Measurements from ENCODE around the gene CLPX. TPM values are rescaled to one million over a fixed set of nuclear protein-coding genes. Genes with fewer than 3 reads are reported as not detected.
"Not testable (repeated sequence)": the region's sequence is repeated elsewhere in the genome, so short reads cannot be mapped to it uniquely, and the experiment has no call there.

Gene CLPX
- total and polyA plus RNA-seq, 8 donors: 41.0 to 80.5 (median 64.2) TPM

DNA sequence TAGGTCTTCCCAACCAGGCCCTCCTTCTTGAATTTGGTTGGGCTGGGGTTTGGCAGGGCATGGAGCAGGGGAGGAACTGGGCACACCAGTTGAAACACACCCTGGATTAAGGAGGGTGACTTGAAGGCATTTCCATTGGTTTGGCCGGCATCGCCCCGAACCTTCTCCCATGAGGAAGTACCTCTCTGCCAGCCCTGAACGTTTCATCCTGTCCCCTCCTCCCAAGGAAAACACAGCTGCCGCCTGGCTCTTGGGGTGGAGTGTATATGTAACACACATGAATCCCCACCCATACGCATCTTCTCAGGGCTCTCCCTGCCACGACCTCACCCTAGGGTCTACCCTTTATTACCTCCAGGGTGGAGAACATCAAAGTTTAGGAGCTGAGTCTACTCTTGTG, 84.7 kb downstream of the CLPX start:
- Histone ChIP-seq H3K27ac (no peak overlapping the region), H3K36me3 (peaks cover 3 to 73% of the 10 kb centered on the region in 2 donors), H3K27me3 (no peaks in the 10 kb centered on the region), H3K9me3 (no peaks in the 10 kb centered on the region), H3K4me3 (no peak overlapping the region), H3K4me1 (no peaks in the 10 kb centered on the region)
- ATAC-seq (no peak), DNase-seq (no peak)
- TF ChIP-seq, protein P1, sequence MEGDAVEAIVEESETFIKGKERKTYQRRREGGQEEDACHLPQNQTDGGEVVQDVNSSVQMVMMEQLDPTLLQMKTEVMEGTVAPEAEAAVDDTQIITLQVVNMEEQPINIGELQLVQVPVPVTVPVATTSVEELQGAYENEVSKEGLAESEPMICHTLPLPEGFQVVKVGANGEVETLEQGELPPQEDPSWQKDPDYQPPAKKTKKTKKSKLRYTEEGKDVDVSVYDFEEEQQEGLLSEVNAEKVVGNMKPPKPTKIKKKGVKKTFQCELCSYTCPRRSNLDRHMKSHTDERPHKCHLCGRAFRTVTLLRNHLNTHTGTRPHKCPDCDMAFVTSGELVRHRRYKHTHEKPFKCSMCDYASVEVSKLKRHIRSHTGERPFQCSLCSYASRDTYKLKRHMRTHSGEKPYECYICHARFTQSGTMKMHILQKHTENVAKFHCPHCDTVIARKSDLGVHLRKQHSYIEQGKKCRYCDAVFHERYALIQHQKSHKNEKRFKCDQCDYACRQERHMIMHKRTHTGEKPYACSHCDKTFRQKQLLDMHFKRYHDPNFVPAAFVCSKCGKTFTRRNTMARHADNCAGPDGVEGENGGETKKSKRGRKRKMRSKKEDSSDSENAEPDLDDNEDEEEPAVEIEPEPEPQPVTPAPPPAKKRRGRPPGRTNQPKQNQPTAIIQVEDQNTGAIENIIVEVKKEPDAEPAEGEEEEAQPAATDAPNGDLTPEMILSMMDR (IDR thresholded peaks at IDR 0.05): no peak
- intact Hi-C loops (cut with DNase I): no loop called here

- not testable (repeated sequence) for H3K4me1 ChIP-seq, ATAC-seq, H3K27me3 ChIP-seq, H3K4me3 ChIP-seq, H3K9me3 ChIP-seq, H3K27ac ChIP-seq, DNase-seq
- peaks cover 3 to 67% of the 10 kb centered on the region in 2 donors for H3K36me3 ChIP-seq
- intact Hi-C loops (cut with DNase I): loop anchor here in 1 of 2 donors (10.0 kb wide), 1 partner anchor 65 kb away; no protein-coding TSS in a partner anchor
Observed at GRCh38 chr15:65099801-65100200, 85.3 kb downstream of the CLPX start.

DNA sequence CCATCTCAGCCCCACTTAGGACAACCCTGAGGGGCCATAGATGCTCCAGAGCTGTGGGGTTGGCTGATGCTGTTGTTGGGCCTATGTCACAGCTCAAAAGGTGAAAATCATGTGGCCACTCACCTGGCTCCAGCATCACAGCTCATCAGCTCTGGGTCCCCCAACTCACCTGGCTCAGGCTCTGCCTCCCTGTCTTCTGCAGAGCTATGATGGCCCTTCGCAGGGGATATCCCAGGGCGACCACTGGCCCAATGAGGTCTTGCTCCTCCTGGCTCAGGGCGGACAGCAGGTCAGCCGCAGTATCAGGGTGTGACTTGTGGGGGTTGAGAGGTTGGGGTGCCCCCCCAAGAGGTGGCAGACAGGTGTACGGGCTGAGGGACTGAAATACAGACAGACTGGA, 85.8 kb downstream of the CLPX start:
- Histone ChIP-seq H3K27ac (no peak overlapping the region), H3K27me3 (no peaks in the 10 kb centered on the region), H3K4me1 (no peaks in the 10 kb centered on the region), H3K9me3 (no peaks in the 10 kb centered on the region), H3K4me3 (no peak overlapping the region), H3K36me3 (peaks cover 3 to 62% of the 10 kb centered on the region in 2 donors)
- DNase-seq: no peak
- intact Hi-C loops (cut with DNase I): loop anchor here in 1 of 2 donors (10.0 kb wide), 1 partner anchor 65 kb away; no protein-coding TSS in a partner anchor
- no peak for ATAC-seq
- TF ChIP-seq, protein P1 (IDR thresholded peaks at IDR 0.05): no peak

Other genes with a start within 250 kb of the CLPX start
- gene SPG21, start 195.4 kb downstream of the CLPX start, total RNA-seq: 100 to 1,000 TPM in 1 of 2 donors, 10 to 100 TPM in 1; 93.9 to 123 TPM
- gene SPG21, start 195.4 kb downstream of the CLPX start, polyA plus RNA-seq (ENCODE audit: insufficient read length in 6 of 6): 100 to 1,000 TPM in 4 of 6 donors, 10 to 100 TPM in 2; 94.0 to 118 (median 104) TPM
- gene MTFMT, start 155.7 kb downstream of the CLPX start, total RNA-seq: 10 to 100 TPM; 12.7 to 14.5 TPM
- 10 to 100 TPM; 16.6 to 21.7 (median 19.3) TPM for gene MTFMT, start 155.7 kb downstream of the CLPX start, polyA plus RNA-seq (ENCODE audit: insufficient read length in 6 of 6)
- gene SLC51B, start 140.0 kb downstream of the CLPX start, total RNA-seq: 1 to 10 TPM in 1 of 2 donors, under 1 TPM in 1; 0.39 to 2.7 TPM
- gene SLC51B, start 140.0 kb downstream of the CLPX start, polyA plus RNA-seq (ENCODE audit: insufficient read length in 6 of 6): 10 to 100 TPM; 12.7 to 19.3 (median 14.7) TPM
- gene RASL12, start 117.4 kb downstream of the CLPX start, total RNA-seq: 10 to 100 TPM; 23.8 to 24.3 TPM
- 100 to 1,000 TPM in 5 of 6 donors, 10 to 100 TPM in 1; 98.9 to 127 (median 111) TPM for gene RASL12, start 117.4 kb downstream of the CLPX start, polyA plus RNA-seq (ENCODE audit: insufficient read length in 6 of 6)
- gene KBTBD13, start 108.6 kb downstream of the CLPX start, total RNA-seq: under 1 TPM in 1 of 2 donors, not detected in 1; 0.18 TPM
- 1 to 10 TPM in 2 of 6 donors, under 1 TPM in 4; 0.61 to 1.4 (median 0.79) TPM for gene KBTBD13, start 108.6 kb downstream of the CLPX start, polyA plus RNA-seq (ENCODE audit: insufficient read length in 6 of 6)
- gene UBAP1L, start 70.1 kb downstream of the CLPX start, total RNA-seq: 1 to 10 TPM; 2.7 to 3.8 TPM
- gene UBAP1L, start 70.1 kb downstream of the CLPX start, polyA plus RNA-seq (ENCODE audit: insufficient read length in 6 of 6): 10 to 100 TPM in 3 of 6 donors, 1 to 10 TPM in 3; 7.6 to 12.4 (median 10.2) TPM
- 10 to 100 TPM; 15.8 to 18.8 TPM for gene PDCD7, start 51.5 kb downstream of the CLPX start, total RNA-seq
- 10 to 100 TPM; 32.5 to 35.4 (median 34.7) TPM for gene PDCD7, start 51.5 kb downstream of the CLPX start, polyA plus RNA-seq (ENCODE audit: insufficient read length in 6 of 6)
- 1 to 10 TPM; 1.4 to 8.5 TPM for gene CILP, start 26.1 kb upstream of the CLPX start, total RNA-seq
- gene CILP, start 26.1 kb upstream of the CLPX start, polyA plus RNA-seq (ENCODE audit: insufficient read length in 6 of 6): 1 to 10 TPM; 1.5 to 2.6 (median 1.6) TPM
- gene PARP16, start 101.5 kb upstream of the CLPX start, total RNA-seq: 1 to 10 TPM; 8.0 to 8.2 TPM
- gene PARP16, start 101.5 kb upstream of the CLPX start, polyA plus RNA-seq (ENCODE audit: insufficient read length in 6 of 6): 10 to 100 TPM; 19.5 to 22.2 (median 20.8) TPM
- gene RNU5A-1, start 110.7 kb upstream of the CLPX start, total RNA-seq: not detected
- gene RNU5A-1, start 110.7 kb upstream of the CLPX start, polyA plus RNA-seq (ENCODE audit: insufficient read length in 6 of 6): not detected
- gene RNU5B-1, start 119.3 kb upstream of the CLPX start, total RNA-seq: 10 to 100 TPM in 1 of 2 donors, not detected in 1; 26.6 TPM
- not detected for gene RNU5B-1, start 119.3 kb upstream of the CLPX start, polyA plus RNA-seq (ENCODE audit: insufficient read length in 6 of 6)
- under 1 TPM in 1 of 2 donors, not detected in 1; 0.20 TPM for gene IGDCC3, start 192.7 kb upstream of the CLPX start, total RNA-seq
- gene IGDCC3, start 192.7 kb upstream of the CLPX start, polyA plus RNA-seq (ENCODE audit: insufficient read length in 6 of 6): 10 to 100 TPM in 5 of 6 donors, 1 to 10 TPM in 1; 6.3 to 12.8 (median 12.1) TPM
- 1 to 10 TPM; 1.9 to 5.4 TPM for gene IGDCC4, start 237.6 kb upstream of the CLPX start, total RNA-seq
- gene IGDCC4, start 237.6 kb upstream of the CLPX start, polyA plus RNA-seq (ENCODE audit: insufficient read length in 6 of 6): 10 to 100 TPM; 32.6 to 48.4 (median 38.8) TPM